HepG2 (cell line): Measurements from ENCODE around the gene RTP4.

ENCODE experiments used
- CTCF ChIP-seq: sonication (generic); formaldehyde crosslinking; IDR thresholded peaks from 2 replicates; pipeline ENCODE4 v1.5.0; 2020; ENCODE audit warnings: mild to moderate bottlenecking, missing genetic modification reagents, moderate library complexity
- EP300 ChIP-seq, 3 experiments: sonication (generic) in 1 of 3; formaldehyde crosslinking in 1 of 3; IDR thresholded peaks; 2 replicates each; pipeline versions ENCODE4 v1.5.1 to v1.6.1; 2011 to 2020; ENCODE audit warnings: low read depth in 2 of 3, low read length in 2 of 3, borderline replicate concordance in 1 of 3, improper control_type of control experiment in 1 of 3, mild to moderate bottlenecking in 1 of 3, missing genetic modification reagents in 1 of 3, moderate library complexity in 1 of 3
- MAZ ChIP-seq, 2 experiments: sonication (generic) in 1 of 2; formaldehyde crosslinking in 1 of 2; IDR thresholded peaks; 2 replicates each; pipeline versions ENCODE4 v1.5.0 to v1.6.1; 2012 to 2020; ENCODE audit warnings: low read depth in 2 of 2, mild to moderate bottlenecking in 2 of 2, borderline replicate concordance in 1 of 2, improper control_type of control experiment in 1 of 2, low read length in 1 of 2, missing genetic modification reagents in 1 of 2, moderate library complexity in 1 of 2
- PAF1 ChIP-seq: IDR thresholded peaks from 2 replicates; pipeline ENCODE4 v1.6.1; 2016; ENCODE audit warnings: missing genetic modification reagents, missing compliant biosample characterization
- TAF1 ChIP-seq: sonication (generic); formaldehyde crosslinking; IDR thresholded peaks from 2 replicates; pipeline ENCODE4 v1.4.0; 2020; ENCODE audit warnings: missing genetic modification reagents
- TRIM24 ChIP-seq: sonication (generic); formaldehyde crosslinking; IDR thresholded peaks from 2 replicates; pipeline ENCODE4 v1.8.0; 2022; ENCODE audit warnings: mild to moderate bottlenecking, missing genetic modification reagents
- ZNF850 ChIP-seq: sonication (generic); formaldehyde crosslinking; conservative IDR thresholded peaks from 2 replicates; pipeline ENCODE4 v1.9.0; 2021; ENCODE audit warnings: mild to moderate bottlenecking, missing genetic modification reagents
- TF ChIP-seq, protein P1 (sequence below): IDR thresholded peaks from 2 replicates; pipeline ENCODE4 v1.6.1; 2012; ENCODE audit warnings: inconsistent platforms

- TF ChIP-seq TRIM24 (CRISPR knock-in tag) (no peak), TAF1 (CRISPR knock-in tag) (no peak), EP300 (IDR thresholded peaks at IDR 0.05; ENCODE audit: low read depth in 2 of 2, low read length in 2 of 2) (no peak), EP300 (CRISPR knock-in tag; IDR thresholded peaks at IDR 0.05; ENCODE audit: borderline replicate concordance) (no peak), ZNF850 (CRISPR knock-in tag) (no peak), MAZ (IDR thresholded peaks at IDR 0.05; ENCODE audit: borderline replicate concordance, low read depth, low read length) (no peak), MAZ (CRISPR knock-in tag; IDR thresholded peaks at IDR 0.05; ENCODE audit: low read depth) (no peak), CTCF (CRISPR knock-in tag) (no peak), PAF1 (no peak)
- TF ChIP-seq, protein P1, sequence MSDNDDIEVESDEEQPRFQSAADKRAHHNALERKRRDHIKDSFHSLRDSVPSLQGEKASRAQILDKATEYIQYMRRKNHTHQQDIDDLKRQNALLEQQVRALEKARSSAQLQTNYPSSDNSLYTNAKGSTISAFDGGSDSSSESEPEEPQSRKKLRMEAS = no peak
Measured at GRCh38 chr3:187369089-187369447, 883 bp downstream of the RTP4 start.
